ENCODE results near the gene MIA.

DNA sequence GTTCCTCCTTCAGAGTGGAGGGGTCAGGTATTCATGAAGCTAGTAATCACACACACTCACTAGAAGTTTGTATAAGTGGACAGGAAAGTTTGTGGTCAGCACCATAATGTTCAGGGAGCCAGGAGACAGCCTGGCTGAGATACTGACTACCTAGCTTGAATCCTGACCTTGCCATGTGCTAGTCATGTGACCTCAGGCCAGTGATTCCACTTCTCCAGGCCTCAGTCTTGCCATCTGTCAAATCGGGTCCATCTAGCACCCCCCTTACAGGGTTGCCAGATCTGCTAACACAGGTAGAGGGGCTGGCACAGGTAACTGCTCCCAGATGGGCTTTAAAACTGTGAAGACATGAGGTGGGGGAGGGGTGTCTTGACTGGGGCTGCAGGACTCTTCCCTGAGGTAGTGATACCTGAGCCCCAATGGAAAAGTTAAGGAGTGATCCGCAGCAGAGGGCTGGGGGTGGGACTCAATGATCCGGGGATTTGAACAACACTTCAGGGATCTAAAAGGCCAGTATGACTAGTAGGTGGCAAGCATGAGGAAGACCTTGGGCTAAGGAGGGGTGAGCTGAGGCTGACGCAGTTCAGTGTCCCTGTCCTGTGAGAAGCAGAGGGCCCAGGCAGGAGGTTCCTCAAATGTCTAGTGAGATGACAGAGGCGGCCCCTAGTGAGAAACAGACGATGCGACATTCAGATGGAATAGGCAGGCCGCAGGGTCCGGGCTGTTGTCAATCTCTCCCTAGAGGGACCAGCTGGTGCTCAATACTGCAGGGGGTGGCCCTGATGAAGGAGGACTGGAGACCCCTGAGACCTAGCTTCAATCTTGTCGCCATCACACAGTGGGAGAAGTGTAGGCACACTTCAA, 33.6 kb upstream of the MIA start:
- TF ChIP-seq JUND (IDR thresholded peaks at IDR 0.05; ENCODE audit: low read length) (no peak), MAFK (IDR thresholded peaks at IDR 0.05; ENCODE audit: low read depth, low read length) (no peak)

Measured in H1 (cell line).